ENCODE data around the gene GLDN.

DNA sequence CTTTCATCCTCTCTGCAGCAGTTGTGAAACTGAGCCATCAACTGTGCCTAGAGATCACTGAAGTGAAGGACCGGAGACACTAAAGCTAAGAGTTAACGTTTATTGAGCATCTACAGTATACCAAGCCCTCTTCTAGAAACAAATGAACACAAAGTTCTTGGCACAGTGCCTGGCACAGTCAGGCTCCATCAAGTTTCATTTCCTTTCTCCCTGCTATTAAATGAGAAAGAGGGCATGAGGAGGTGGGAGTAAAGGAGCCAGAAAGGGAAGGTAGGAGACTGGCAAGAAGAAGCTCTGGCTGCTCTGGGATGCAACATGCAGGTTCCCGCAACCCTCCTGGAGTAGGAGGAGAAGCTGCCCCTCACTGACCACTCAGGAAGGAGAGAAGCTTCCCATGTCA lies 33.6 kb upstream of the GLDN start:
- no peak for TF ChIP-seq FOXM1 (IDR thresholded peaks at IDR 0.05; ENCODE audit: borderline replicate concordance, low read depth)
- TF ChIP-seq CEBPB (IDR thresholded peaks at IDR 0.05), result no peak
- TF ChIP-seq TAF1 (IDR thresholded peaks at IDR 0.05; ENCODE audit: low read depth), result no peak
- TF ChIP-seq YY1 (IDR thresholded peaks at IDR 0.05; ENCODE audit: low read depth), result no peak
- TF ChIP-seq REST (IDR thresholded peaks at IDR 0.05; ENCODE audit: low read depth), result no peak
- TF ChIP-seq EP300 (IDR thresholded peaks at IDR 0.05; ENCODE audit: borderline replicate concordance), result no peak
- TF ChIP-seq ZBTB7A (IDR thresholded peaks at IDR 0.05; ENCODE audit: low read depth), result no peak
- no peak for TF ChIP-seq USF1 (IDR thresholded peaks at IDR 0.05)
- TF ChIP-seq TCF12 (IDR thresholded peaks at IDR 0.05; ENCODE audit: low read depth), result no peak
- TF ChIP-seq, protein P1, sequence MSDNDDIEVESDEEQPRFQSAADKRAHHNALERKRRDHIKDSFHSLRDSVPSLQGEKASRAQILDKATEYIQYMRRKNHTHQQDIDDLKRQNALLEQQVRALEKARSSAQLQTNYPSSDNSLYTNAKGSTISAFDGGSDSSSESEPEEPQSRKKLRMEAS (IDR thresholded peaks at IDR 0.05), result no peak
- TF ChIP-seq EGR1 (IDR thresholded peaks at IDR 0.05), result no peak
- TF ChIP-seq RAD21 (IDR thresholded peaks at IDR 0.05; ENCODE audit: low read depth), result no peak
- no peak for TF ChIP-seq TEAD4 (IDR thresholded peaks at IDR 0.05)
- no peak for TF ChIP-seq CREB1 (IDR thresholded peaks at IDR 0.05; ENCODE audit: low read depth)

Measured in Ishikawa (cell line).